Measurements from ENCODE around the gene RNLS. TPM values are rescaled to one million over a fixed set of nuclear protein-coding genes. Genes with fewer than 3 reads are reported as not detected.

RNLS gene
- total RNA-seq, 3 donors from 2014 or later (not counting 1 experiment from before 2014, with no cell fraction given): 4.0 to 6.8 (median 4.4) TPM

DNA sequence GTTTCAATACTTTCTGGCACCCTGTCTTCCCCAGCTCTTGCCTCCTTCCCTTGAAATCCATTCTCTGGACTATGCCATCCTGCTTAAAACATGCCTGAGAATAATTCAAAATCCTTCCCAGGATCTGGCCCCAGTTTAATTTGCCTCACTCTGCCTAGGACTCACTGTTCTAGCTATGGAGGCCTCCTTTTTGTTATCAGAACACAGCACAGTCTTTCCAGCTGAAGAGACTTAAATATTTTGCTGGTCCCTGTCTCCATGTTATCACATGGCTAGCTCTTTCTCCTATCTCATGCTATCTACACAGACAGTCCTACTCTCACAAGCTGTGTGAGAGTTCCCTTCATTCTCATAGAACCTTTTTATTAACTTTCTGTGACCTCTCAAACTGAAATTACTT is 194.8 kb downstream of the RNLS start:
- intact Hi-C loops (cut with micrococcal nuclease): loop anchor here (2.0 kb wide), 1 partner anchor 70 kb away; no protein-coding TSS in a partner anchor
- Mint-ChIP-seq H3K4me3 (no peak overlapping the region), H3K9me3 (no peaks in the 10 kb centered on the region), H3K27ac (no peak overlapping the region), H3K36me3 (no peaks in the 10 kb centered on the region), H3K4me1 (peaks cover 0 to 17% of the 10 kb centered on the region in 2 donors), H3K27me3 (ENCODE audit: low read depth in 2 of 2) (peaks cover 0 to 5% of the 10 kb centered on the region in 2 donors)
- no peak for TF ChIP-seq CTCF (IDR thresholded peaks at IDR 0.05)
- Histone ChIP-seq H3K27me3 (ENCODE audit: control insufficient read depth, insufficient read depth, low read length) (no peaks in the 10 kb centered on the region), H3K4me1 (ENCODE audit: control insufficient read depth, insufficient read depth, low read length) (peaks cover 11% of the 10 kb centered on the region), H3K36me3 (ENCODE audit: control insufficient read depth, insufficient read depth, low read length) (no peaks in the 10 kb centered on the region), H3K4me3 (ENCODE audit: low read length) (no peak overlapping the region), H3K9me3 (ENCODE audit: control insufficient read depth, insufficient read depth, low read length) (no peaks in the 10 kb centered on the region), H3K27ac (ENCODE audit: low read length) (peak overlapping the region; percentile 1)
- no peak for ATAC-seq
- no peak for DNase-seq

DNA sequence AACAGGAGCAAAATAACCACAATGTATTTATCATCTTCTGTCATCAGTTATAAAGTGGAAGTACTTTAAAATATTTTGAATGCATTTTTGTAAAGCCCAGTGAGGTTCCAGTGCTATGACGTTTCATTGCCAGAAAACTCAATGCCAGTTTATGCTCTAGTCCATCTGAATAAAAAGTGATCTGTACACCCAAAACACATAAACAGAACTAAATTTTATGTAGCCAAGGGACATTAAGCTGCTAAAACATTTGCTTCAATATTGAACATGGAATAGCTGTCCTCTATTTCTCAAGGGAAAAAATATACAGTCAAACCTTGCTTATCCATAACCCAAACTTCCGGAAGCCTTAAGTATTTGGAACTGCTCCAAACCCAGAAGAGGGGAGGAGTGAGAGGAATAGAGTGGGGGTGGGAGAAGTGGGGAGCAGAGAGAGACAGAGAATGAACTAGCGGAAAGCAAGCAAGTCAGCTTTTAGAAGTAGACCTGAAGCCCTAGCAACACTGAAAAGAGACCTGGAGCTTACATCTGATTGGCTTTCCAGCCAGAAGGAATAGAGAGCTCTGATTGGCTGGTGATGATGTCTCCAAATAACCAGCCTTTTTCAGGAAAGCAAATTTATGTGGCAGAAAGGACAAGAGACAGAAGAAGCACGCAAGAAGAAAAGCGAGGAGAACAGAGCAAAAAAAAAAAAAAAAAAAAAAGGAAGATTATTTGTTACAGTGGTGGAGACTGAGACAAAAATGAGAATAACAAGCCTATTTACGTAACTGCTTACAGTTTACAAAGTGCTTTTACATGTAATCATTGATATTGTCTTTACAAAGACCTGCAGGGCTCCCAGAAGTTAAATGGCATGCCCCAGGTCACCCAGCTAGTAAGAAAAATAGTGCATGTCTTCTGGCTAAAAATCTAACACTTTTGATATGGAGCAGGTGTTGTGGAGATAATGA is 196.0 kb downstream of the RNLS start:
- Mint-ChIP-seq H3K27ac (no peak overlapping the region), H3K36me3 (no peaks in the 10 kb centered on the region), H3K9me3 (no peaks in the 10 kb centered on the region), H3K4me3 (no peak overlapping the region), H3K27me3 (ENCODE audit: low read depth in 2 of 2) (peaks cover 0 to 1% of the 10 kb centered on the region in 2 donors), H3K4me1 (peaks cover 0 to 17% of the 10 kb centered on the region in 2 donors)
- DNase-seq (peak in 1 of 2 donors; percentile 57), ATAC-seq (no peak)
- no peak overlapping the region for H3K4me3 ChIP-seq (ENCODE audit: low read length)
- no peaks in the 10 kb centered on the region for H3K9me3 ChIP-seq (ENCODE audit: control insufficient read depth, insufficient read depth, low read length)
- H3K36me3 ChIP-seq (ENCODE audit: control insufficient read depth, insufficient read depth, low read length): no peaks in the 10 kb centered on the region
- no peaks in the 10 kb centered on the region for H3K27me3 ChIP-seq (ENCODE audit: control insufficient read depth, insufficient read depth, low read length)
- no peak for TF ChIP-seq CTCF (IDR thresholded peaks at IDR 0.05)
- H3K4me1 ChIP-seq (ENCODE audit: control insufficient read depth, insufficient read depth, low read length): peaks cover 11% of the 10 kb centered on the region
- peak overlapping the region; percentile 90 for H3K27ac ChIP-seq (ENCODE audit: low read length)
- WGBS (ENCODE audit: insufficient coverage): 49% methylated on average over 5 of the region's 6 CpGs
- intact Hi-C loops (cut with micrococcal nuclease): no loop called here

DNA sequence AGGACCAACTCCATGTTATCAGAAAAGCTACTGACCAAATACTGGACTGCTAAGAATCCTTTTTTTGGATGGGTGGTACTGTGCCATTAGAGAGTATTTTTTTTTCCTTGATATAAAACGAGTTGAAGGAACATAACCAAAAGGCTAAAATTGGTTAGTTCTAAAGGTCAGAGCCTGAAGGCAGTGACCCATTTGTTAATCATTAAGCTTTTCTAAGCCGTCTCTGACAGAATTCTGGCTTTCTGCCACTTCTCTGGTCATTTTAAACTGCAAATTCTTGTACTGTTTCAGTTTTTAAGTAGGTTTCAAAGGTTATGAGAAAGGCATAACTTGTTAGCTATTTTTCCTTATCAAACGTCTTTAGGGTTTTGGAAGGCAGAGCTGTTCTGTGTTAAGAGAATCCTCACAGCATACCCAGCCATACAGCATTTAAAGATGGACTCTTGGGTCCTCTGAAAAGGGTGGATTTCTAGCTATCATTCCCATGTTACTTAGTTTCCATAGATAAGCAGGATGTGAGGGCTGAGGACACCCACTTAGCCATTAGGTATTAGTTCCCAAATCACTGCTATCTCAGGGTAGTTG is 196.8 kb downstream of the RNLS start:
- Mint-ChIP-seq H3K36me3 (no peaks in the 10 kb centered on the region), H3K27me3 (ENCODE audit: low read depth in 2 of 2) (no peaks in the 10 kb centered on the region), H3K27ac (no peak overlapping the region), H3K4me1 (peaks cover 0 to 17% of the 10 kb centered on the region in 2 donors), H3K9me3 (no peaks in the 10 kb centered on the region), H3K4me3 (no peak overlapping the region)
- Histone ChIP-seq H3K4me3 (ENCODE audit: low read length) (no peak overlapping the region), H3K27me3 (ENCODE audit: control insufficient read depth, insufficient read depth, low read length) (no peaks in the 10 kb centered on the region), H3K27ac (ENCODE audit: low read length) (peak overlapping the region; percentile 90), H3K9me3 (ENCODE audit: control insufficient read depth, insufficient read depth, low read length) (no peaks in the 10 kb centered on the region), H3K36me3 (ENCODE audit: control insufficient read depth, insufficient read depth, low read length) (no peaks in the 10 kb centered on the region), H3K4me1 (ENCODE audit: control insufficient read depth, insufficient read depth, low read length) (peaks cover 11% of the 10 kb centered on the region)
- DNase-seq (peak in 1 of 2 donors; percentile 33), ATAC-seq (no peak)
- 16% methylated on average over 2 of the region's 3 CpGs for WGBS (ENCODE audit: insufficient coverage)
- intact Hi-C loops (cut with micrococcal nuclease): no loop called here
- no peak for TF ChIP-seq CTCF (IDR thresholded peaks at IDR 0.05)
